GM12878 (cell line): Measurements from ENCODE around the gene VNN1. TPM values are rescaled to one million over a fixed set of nuclear protein-coding genes. Genes with fewer than 3 reads are reported as not detected.

Source experiments
- ATAC-seq: fragments of 200-7000 bp; cut with Tn5 transposase; 3 replicates; pipeline ENCODE4 v1.9.1; 2020; ENCODE audit warnings: mild to moderate bottlenecking, moderate library complexity
- BruUV-seq: library from RNA; stranded (reverse); fragments of 400-500 nt; replicated peaks from 2 replicates; lab custom pipeline; 2021; lab: Mats Ljungman, UMichigan
- CTCF ChIA-PET: fragments of 300-600 bp; sonication (Branson Sonifier 250); formaldehyde crosslinking; extraction: SDS; loops from one replicate; lab custom pipeline; 2021; ENCODE audit warnings: inconsistent platforms; lab: Yijun Ruan, JAX
- POLR2A ChIA-PET: fragments of 350-600 bp; formaldehyde crosslinking; extraction: SDS; loops from one replicate; lab custom pipeline; 2021; ENCODE audit warnings: inconsistent platforms; lab: Charles Lee
- RAD21 ChIA-PET: fragments of 300-600 bp; sonication (Branson Sonifier 250); formaldehyde crosslinking; loops from one replicate; lab custom pipeline; 2023; ENCODE audit warnings: antibody characterized with exemption; ENCODE audit not compliant: unreplicated experiment; lab: Charles Lee
- SMC1A ChIA-PET: fragments of 300-600 bp; sonication (Branson Sonifier 250); formaldehyde crosslinking; loops from one replicate; lab custom pipeline; 2023; ENCODE audit not compliant: unreplicated experiment, uncharacterized antibody; lab: Charles Lee
- DNase-seq: peaks from one replicate; pipeline ENCODE4 v3.0.0-alpha.2; 2011; ENCODE audit warnings: low read depth, low spot score
- FAIRE-seq: peaks from 3 replicates; lab custom pipeline; 2011; peaks lifted over from hg19 to GRCh38; lab: Jason Lieb, UNC
- H2AFZ ChIP-seq: 2 replicates; pipeline ENCODE4 v1.6.0; 2011; ENCODE audit warnings: low read depth, low read length, control low read depth; ENCODE audit not compliant: control insufficient read depth
- H3K27ac ChIP-seq: 2 replicates; pipeline ENCODE4 v1.5.1; 2011; ENCODE audit warnings: control low read depth; ENCODE audit not compliant: control insufficient read depth, insufficient read depth
- H3K27me3 ChIP-seq, 2 experiments: replicated peaks in 1 of 2; 2 replicates each; pipeline versions ENCODE4 v1.6.0 to v1.6.1; 2011; ENCODE audit warnings: low read length in 1 of 2; ENCODE audit not compliant: control insufficient read depth in 2 of 2, insufficient read depth in 2 of 2
- H3K36me3 ChIP-seq, 2 experiments: 2 replicates each; pipeline ENCODE4 v1.5.1; 2011; ENCODE audit warnings: low read length in 1 of 2; ENCODE audit not compliant: control insufficient read depth in 2 of 2, insufficient read depth in 2 of 2
- H3K4me1 ChIP-seq: 2 replicates; pipeline ENCODE4 v1.6.1; 2011; ENCODE audit warnings: mild to moderate bottlenecking, low read length, moderate library complexity, mixed read lengths; ENCODE audit not compliant: control insufficient read depth, insufficient read depth
- H3K4me2 ChIP-seq: 2 replicates; pipeline ENCODE4 v1.6.0; 2011; ENCODE audit warnings: control low read depth; ENCODE audit not compliant: control insufficient read depth, insufficient read depth
- H3K4me3 ChIP-seq: fragments of 200-600 bp; sonication (generic); 2 replicates; pipeline ENCODE4 v1.5.1; 2016
- H3K79me2 ChIP-seq: 2 replicates; pipeline ENCODE4 v1.6.0; 2011; ENCODE audit warnings: low read length; ENCODE audit not compliant: control insufficient read depth, insufficient read depth
- H3K9ac ChIP-seq: 2 replicates; pipeline ENCODE4 v1.8.0; 2011; ENCODE audit warnings: low read length, control low read depth, mixed read lengths; ENCODE audit not compliant: control insufficient read depth, insufficient read depth
- H3K9me3 ChIP-seq: replicated peaks from 3 replicates; pipeline ENCODE4 v1.5.1; 2011; ENCODE audit warnings: mild to moderate bottlenecking, low read length; ENCODE audit not compliant: control insufficient read depth, insufficient read depth
- H4K20me1 ChIP-seq: 2 replicates; pipeline ENCODE4 v1.6.0; 2011; ENCODE audit not compliant: control insufficient read depth, insufficient read depth
- EED ChIP-seq: sonication (generic); IDR thresholded peaks from 2 replicates; pipeline ENCODE4 v1.6.1; 2016; ENCODE audit warnings: antibody characterized with exemption, low read depth
- IRF5 ChIP-seq: fragments of 450-650 bp; IDR thresholded peaks from 2 replicates; pipeline ENCODE4 v1.6.1; 2017; ENCODE audit warnings: borderline replicate concordance
- NFYB ChIP-seq: IDR thresholded peaks from 2 replicates; pipeline ENCODE4 v1.6.1; 2011; ENCODE audit warnings: low read depth, mild to moderate bottlenecking, low read length, improper control_type of control experiment, moderate library complexity; ENCODE audit not compliant: insufficient read depth
- RAD51 ChIP-seq: fragments of 450-650 bp; IDR thresholded peaks from 2 replicates; pipeline ENCODE4 v1.6.1; 2016; ENCODE audit warnings: moderate library complexity, mild to moderate bottlenecking, inconsistent platforms
- STAT1 ChIP-seq: fragments of 450-650 bp; conservative IDR thresholded peaks from 2 replicates; pipeline ENCODE4 v1.6.1; 2014; ENCODE audit warnings: antibody characterized with exemption, mild to moderate bottlenecking
- STAT3 ChIP-seq: IDR thresholded peaks from 2 replicates; pipeline ENCODE4 v1.6.1; 2011; ENCODE audit warnings: low read depth, low read length, improper control_type of control experiment
- TCF3 ChIP-seq: IDR thresholded peaks from 2 replicates; pipeline ENCODE4 v1.6.1; 2012; ENCODE audit warnings: low read depth, mild to moderate bottlenecking, low read length, borderline replicate concordance; ENCODE audit not compliant: insufficient read depth
- WRNIP1 ChIP-seq: IDR thresholded peaks from 2 replicates; pipeline ENCODE4 v1.6.1; 2011; ENCODE audit warnings: low read depth, low read length, improper control_type of control experiment, borderline replicate concordance
- WGBS: methylation state at CpG from one replicate; pipeline ENCODE4 v1.1.6; 2016; ENCODE audit warnings: low lambda C conversion rate; ENCODE audit not compliant: insufficient replicate concordance, insufficient coverage; ENCODE audit errors: missing lambda C conversion rate; 5-methylcytosine and 5-hydroxymethylcytosine counted together
- in situ Hi-C: fragments of 300-500 bp; cut with MboI; formaldehyde crosslinking; loops from 9 replicates; pipeline ENCODE4 v1.14.3; 2018; ENCODE audit warnings: mixed read lengths
- intact Hi-C: fragments of 100-400 bp; cut with micrococcal nuclease; formaldehyde crosslinking; loops from one replicate; pipeline ENCODE4 v1.14.2; 2022; ENCODE audit not compliant: unreplicated experiment
- polyA plus RNA-seq, 11 experiments: library from polyadenylated mRNA; depleted of rRNA in 4 of 11; unstranded in 6 of 11; stranded (reverse) in 5 of 11; fragments of >200 nt; fragmentation: Nextera tagmentation in 4 of 11; fragmentation: Illumina TruSeq in 1 of 11; extraction: Ambion mirVana in 4 of 11; extraction: Trizol in 1 of 11; gene quantifications; 1 replicate in 1 of 11; 2 replicates in 10 of 11; pipeline versions ENCODE4 v1.2.1 to v1.2.3, GENCODE V29; 2011 to 2016; ENCODE audit warnings: inconsistent platforms in 2 of 11, missing spikeins in 2 of 11, low read depth in 1 of 11
- total RNA-seq, 4 experiments: library from RNA; depleted of rRNA in 3 of 4; stranded (reverse); fragments of >200 nt in 3 of 4; fragmentation: Illumina TruSeq in 1 of 4; extraction: Trizol in 1 of 4; gene quantifications; 2 replicates each; pipeline versions ENCODE4 v1.2.1 to v1.2.3, GENCODE V29; 2013 to 2021
- TF ChIP-seq, protein P1 (sequence below): fragments of 450-650 bp; IDR thresholded peaks from 2 replicates; pipeline ENCODE4 v1.6.1; 2018; ENCODE audit warnings: borderline replicate concordance, mild to moderate bottlenecking; ENCODE audit not compliant: partially characterized antibody
- TF ChIP-seq, protein P2 (sequence below): IDR thresholded peaks from 2 replicates; pipeline ENCODE4 v1.6.1; 2011; ENCODE audit warnings: low read depth, low read length, improper control_type of control experiment, borderline replicate concordance

The VNN1 gene
- total and polyA plus RNA-seq, 10 of the 15 experiments (the other 5 are each of a cell fraction or from before 2014, with no cell fraction given): not detected

GRCh38 chr6:132650429-132650828 is 63.4 kb downstream of the VNN1 start (continued):
- TF ChIP-seq IRF5 (no peak), WRNIP1 (no peak)
- TF ChIP-seq, protein P1, sequence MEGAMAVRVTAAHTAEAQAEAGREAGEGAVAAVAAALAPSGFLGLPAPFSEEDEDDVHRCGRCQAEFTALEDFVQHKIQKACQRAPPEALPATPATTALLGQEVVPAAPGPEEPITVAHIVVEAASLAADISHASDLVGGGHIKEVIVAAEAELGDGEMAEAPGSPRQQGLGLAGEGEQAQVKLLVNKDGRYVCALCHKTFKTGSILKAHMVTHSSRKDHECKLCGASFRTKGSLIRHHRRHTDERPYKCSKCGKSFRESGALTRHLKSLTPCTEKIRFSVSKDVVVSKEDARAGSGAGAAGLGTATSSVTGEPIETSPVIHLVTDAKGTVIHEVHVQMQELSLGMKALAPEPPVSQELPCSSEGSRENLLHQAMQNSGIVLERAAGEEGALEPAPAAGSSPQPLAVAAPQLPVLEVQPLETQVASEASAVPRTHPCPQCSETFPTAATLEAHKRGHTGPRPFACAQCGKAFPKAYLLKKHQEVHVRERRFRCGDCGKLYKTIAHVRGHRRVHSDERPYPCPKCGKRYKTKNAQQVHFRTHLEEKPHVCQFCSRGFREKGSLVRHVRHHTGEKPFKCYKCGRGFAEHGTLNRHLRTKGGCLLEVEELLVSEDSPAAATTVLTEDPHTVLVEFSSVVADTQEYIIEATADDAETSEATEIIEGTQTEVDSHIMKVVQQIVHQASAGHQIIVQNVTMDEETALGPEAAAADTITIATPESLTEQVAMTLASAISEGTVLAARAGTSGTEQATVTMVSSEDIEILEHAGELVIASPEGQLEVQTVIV: no peak
- TF ChIP-seq, protein P2, sequence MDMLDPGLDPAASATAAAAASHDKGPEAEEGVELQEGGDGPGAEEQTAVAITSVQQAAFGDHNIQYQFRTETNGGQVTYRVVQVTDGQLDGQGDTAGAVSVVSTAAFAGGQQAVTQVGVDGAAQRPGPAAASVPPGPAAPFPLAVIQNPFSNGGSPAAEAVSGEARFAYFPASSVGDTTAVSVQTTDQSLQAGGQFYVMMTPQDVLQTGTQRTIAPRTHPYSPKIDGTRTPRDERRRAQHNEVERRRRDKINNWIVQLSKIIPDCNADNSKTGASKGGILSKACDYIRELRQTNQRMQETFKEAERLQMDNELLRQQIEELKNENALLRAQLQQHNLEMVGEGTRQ: no peak

- no TSS peak for BruUV-seq
- H3K4me2 ChIP-seq: no peak overlapping the region
- no peak overlapping the region for H3K27ac ChIP-seq
- RAD21 ChIA-PET: no interaction called here
- no peak for ATAC-seq
- SMC1A ChIA-PET: interaction anchor here (0.9 kb wide), 1 partner anchor 15 kb away, joined by 4 read pairs; no protein-coding TSS in a partner anchor
- POLR2A ChIA-PET: no interaction called here
- H2AFZ ChIP-seq: no peak overlapping the region
- 47% methylated on average over 2 of the region's 2 CpGs for WGBS
- TF ChIP-seq NFYB (no peak), EED (no peak), TCF3 (no peak), RAD51 (no peak), STAT3 (no peak), STAT1 (no peak)
- DNase-seq: no peak
- H4K20me1 ChIP-seq: no peaks in the 10 kb centered on the region
- H3K9me3 ChIP-seq: no peaks in the 10 kb centered on the region; the same call in 2 of the 3 replicates
- H3K27me3 ChIP-seq: no peaks in the 10 kb centered on the region
- no peak overlapping the region for H3K9ac ChIP-seq
- H3K4me3 ChIP-seq: no peak overlapping the region
- CTCF ChIA-PET: interaction anchor here (3.2 kb wide), 1 partner anchor 369 kb away, joined by 9 read pairs; no protein-coding TSS in a partner anchor
- intact Hi-C loops (loop anchor here (5.0 kb wide), 1 partner anchor 122 kb away; no protein-coding TSS in a partner anchor), in situ Hi-C loops (no loop called here)
- H3K36me3 ChIP-seq: no peaks in the 10 kb centered on the region
- H3K79me2 ChIP-seq: no peaks in the 10 kb centered on the region
- no peak for FAIRE-seq
- 0 out of 2 replicates have a peak, but pooled peaks cover 2% of the 10 kb centered on the region for H3K4me1 ChIP-seq
Observed at GRCh38 chr6:132648828-132649227, 65.0 kb downstream of the VNN1 start.
